Endometrium (tissue), 2 donors: ENCODE measurements around the gene SCAP.

ENCODE experiments used
- FAIRE-seq: peaks from 2 replicates; lab custom pipeline; 2012; peaks lifted over from hg19 to GRCh38; lab: Jason Lieb, UNC
- donor health status: control.
- donor health status: control.

SCAP gene

GRCh38 chr3:47413751-47414150 is 62.0 kb downstream of the SCAP start:
- no peak for FAIRE-seq

DNA sequence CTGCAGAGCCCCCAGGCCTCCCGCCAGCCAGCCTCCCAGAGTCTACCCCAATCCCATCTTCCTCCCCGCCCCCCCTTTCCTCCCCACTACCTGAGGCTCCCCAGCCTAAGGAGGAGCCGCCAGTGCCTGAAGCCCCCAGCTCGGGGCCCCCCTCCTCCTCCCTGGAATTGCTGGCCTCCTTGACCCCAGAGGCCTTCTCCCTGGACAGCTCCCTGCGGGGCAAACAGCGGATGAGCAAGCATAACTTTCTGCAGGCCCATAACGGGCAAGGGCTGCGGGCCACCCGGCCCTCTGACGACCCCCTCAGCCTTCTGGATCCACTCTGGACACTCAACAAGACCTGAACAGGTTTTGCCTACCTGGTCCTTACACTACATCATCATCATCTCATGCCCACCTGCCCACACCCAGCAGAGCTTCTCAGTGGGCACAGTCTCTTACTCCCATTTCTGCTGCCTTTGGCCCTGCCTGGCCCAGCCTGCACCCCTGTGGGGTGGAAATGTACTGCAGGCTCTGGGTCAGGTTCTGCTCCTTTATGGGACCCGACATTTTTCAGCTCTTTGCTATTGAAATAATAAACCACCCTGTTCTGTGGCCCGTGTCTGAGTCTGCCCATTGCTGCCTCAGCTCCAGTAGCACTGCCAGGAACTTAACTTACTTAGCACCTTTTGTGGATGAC is 62.8 kb downstream of the SCAP start:
- FAIRE-seq: no peak

DNA sequence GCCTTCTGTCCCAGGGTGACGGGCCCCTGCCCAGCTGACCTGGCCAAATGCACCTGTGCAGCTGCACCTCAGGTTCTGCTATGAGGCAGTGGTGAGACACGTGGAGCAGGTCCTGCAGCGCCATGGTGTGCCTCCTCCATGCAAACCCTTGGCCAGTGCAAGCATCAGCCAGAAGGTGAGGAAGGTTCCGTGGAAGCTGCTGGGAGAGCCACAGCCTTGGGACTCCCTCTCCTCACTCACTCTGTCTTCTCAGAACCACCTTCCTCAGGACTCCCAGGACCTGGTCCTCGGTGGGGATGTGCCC is 63.3 kb downstream of the SCAP start:
- FAIRE-seq: no peak

- no peak for FAIRE-seq
These were observed 63.9 kb downstream of the SCAP start for GRCh38 chr3:47411696-47412452.

DNA sequence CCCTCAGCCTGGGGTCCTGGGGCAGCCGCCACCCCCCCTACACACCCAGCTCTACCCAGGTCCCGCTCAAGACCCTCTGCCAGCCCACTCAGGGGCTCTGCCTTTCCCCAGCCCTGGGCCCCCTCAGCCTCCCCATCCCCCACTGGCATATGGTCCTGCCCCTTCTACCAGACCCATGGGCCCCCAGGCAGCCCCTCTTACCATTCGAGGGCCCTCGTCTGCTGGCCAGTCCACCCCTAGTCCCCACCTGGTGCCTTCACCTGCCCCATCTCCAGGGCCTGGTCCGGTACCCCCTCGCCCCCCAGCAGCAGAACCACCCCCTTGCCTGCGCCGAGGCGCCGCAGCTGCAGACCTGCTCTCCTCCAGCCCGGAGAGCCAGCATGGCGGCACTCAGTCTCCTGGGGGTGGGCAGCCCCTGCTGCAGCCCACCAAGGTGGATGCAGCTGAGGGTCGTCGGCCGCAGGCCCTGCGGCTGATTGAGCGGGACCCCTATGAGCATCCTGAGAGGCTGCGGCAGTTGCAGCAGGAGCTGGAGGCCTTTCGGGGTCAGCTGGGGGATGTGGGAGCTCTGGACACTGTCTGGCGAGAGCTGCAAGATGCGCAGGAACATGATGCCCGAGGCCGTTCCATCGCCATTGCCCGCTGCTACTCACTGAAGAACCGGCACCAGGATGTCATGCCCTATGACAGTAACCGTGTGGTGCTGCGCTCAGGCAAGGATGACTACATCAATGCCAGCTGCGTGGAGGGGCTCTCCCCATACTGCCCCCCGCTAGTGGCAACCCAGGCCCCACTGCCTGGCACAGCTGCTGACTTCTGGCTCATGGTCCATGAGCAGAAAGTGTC is 64.7 kb downstream of the SCAP start:
- no peak for FAIRE-seq

DNA sequence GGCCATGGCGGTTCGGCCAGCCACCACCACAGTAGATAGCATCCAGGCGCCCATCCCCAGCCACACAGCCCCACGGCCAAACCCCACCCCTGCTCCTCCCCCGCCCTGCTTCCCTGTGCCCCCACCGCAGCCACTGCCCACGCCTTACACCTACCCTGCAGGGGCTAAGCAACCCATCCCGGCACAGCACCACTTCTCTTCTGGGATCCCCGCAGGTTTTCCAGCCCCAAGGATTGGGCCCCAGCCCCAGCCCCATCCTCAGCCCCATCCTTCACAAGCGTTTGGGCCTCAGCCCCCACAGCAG is 65.4 kb downstream of the SCAP start:
- no peak for FAIRE-seq

GRCh38 chr3:47409688-47410416 is 65.9 kb downstream of the SCAP start:
- no peak for FAIRE-seq

- FAIRE-seq: no peak
These were observed 66.5 kb downstream of the SCAP start for GRCh38 chr3:47409284-47409683.

GRCh38 chr3:47408839-47409229 is 66.9 kb downstream of the SCAP start:
- no peak for FAIRE-seq

DNA sequence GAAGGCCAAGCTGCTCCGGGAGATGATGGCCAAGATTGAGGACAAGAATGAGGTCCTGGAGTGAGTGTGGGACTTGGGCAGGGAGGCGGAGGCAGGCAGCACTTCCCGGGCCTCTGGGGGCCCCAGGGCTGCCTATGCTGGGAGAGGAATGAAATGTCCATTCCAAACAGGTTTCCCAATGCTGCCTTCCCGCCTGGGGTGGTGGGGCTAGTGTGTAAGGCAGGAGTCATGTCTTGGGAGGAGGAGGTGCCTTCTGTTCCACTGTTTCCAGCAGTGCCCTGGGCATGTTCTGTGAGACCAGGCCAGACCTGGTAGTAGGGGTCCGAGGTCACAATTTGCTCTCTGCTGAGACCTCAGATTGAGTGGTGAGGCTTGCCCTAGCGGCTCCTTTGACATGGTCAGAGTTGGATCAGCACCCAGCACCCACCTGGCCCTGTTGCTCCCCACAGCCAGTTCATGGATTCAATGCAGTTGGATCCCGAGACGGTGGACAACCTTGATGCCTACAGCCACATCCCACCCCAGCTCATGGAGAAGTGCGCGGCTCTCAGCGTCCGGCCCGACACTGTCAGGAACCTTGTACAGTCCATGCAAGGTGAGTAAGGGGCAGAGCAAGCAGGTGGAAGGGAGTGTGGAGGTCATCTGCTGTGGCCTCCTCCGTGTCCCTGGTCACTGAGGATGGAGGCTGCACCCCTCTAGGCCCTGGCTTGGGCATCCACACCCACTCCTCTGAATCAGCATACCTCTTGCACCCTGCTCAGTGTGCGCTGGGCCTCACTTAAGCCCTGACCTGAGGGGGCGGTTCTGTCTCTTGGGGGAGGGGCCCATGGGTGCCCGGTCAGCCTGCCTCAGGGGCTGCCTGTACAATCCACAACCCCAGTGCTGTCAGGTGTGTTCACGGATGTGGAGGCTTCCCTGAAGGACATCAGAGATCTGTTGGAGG is 67.6 kb downstream of the SCAP start:
- no peak for FAIRE-seq

GRCh38 chr3:47407237-47407636 is 68.5 kb downstream of the SCAP start:
- no peak for FAIRE-seq

DNA sequence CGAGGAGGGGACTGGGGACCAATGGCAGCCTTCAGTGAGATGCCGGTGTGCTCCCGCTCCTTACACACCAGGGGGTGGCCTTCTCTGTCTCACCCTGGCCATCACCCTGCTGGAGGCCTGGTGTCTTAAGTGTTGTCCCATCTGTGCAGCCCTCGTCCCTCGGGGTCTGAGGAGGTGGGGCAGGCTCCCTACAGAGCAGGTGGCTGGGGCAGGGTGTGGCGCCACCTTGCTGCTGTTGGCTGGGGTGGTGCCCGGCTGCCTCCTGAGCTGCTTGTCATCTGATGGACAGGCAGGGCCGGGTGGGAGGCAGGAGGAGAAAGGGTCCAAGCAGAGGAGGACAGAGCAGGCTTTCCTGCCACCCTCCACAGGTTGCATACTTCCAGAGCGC is 69.0 kb downstream of the SCAP start:
- no peak for FAIRE-seq

DNA sequence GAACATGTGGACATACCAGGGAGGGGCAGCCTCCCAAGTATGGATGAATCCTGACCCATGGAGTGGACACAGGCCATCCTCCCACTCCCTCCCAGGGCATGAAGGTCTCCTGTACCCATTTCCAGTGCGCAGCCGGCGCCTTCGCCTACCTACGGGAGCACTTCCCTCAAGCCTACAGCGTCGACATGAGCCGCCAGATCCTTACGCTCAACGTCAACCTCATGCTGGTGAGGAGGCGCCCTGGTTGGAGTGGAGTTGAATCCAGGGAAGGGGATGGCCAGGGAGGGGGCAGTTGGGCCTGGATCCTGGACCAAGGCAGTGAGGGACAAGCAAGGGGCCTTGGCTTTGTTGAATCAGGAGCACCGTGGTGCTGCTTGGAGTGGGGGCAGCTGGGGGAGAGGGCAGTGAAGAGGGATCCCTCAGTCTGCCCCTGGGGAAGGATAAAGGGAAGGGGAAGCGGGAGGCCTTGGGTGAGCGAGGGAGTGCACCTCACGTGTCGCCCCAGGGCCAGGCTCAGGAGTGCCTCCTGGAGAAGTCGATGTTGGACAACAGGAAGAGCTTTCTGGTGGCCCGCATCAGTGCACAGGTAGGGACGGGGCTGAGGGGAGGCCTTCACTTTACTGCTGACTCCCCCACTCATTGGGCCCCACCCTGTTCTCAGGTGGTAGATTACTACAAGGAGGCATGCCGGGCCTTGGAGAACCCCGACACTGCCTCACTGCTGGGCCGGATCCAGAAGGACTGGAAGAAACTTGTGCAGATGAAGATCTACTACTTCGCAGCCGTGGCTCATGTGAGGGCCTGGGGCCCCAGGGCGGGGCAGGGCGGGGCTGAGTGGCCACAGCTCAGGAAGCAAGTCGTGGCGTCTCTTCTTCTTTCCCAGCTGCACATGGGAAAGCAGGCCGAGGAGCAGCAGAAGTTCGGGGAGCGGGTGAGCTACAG is 69.7 kb downstream of the SCAP start:
- no peak for FAIRE-seq

DNA sequence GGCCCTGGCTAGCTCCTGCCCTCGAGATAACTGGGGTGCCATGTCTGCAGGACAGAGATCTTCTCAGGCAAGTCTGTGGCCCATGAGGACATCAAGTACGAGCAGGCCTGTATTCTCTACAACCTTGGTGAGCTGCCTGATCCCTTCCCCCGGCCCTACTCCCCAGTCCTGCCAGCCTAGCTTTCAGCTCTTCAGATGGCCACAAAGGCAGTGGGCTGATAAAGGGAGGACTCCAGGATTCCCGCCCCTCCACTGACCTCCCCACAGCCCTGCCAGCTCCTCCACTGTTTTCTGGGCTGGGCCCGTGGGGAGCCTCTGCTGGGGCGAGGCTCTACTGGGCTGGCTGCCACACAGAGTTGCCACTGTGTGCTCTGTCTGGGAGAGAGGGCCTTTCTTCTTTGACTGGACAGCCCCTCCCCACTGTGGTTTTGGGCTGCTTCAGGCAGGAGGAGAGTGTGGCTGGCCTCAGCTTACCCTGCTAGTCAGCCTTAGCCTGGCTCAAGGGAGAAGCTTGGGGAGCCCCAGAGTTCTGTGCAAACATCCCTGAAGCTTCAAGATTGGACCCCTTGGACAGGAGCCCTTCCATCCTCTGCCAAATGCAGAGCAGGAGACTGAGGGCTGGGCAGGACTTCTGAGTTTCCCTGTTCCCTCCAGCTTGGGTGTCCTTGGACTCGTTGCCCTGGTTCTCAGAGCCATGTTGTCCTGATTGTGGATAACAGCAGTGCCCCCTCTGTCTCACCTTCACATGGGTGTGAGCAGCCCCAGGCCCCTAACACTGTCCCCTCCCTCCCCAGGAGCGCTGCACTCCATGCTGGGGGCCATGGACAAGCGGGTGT is 70.6 kb downstream of the SCAP start:
- no peak for FAIRE-seq

- FAIRE-seq: no peak
These were observed 71.3 kb downstream of the SCAP start for GRCh38 chr3:47404431-47404876.

- FAIRE-seq: no peak
These were observed 76.0 kb downstream of the SCAP start for GRCh38 chr3:47399531-47400270.

GRCh38 chr3:47399016-47399415 is 76.7 kb downstream of the SCAP start:
- no peak for FAIRE-seq

DNA sequence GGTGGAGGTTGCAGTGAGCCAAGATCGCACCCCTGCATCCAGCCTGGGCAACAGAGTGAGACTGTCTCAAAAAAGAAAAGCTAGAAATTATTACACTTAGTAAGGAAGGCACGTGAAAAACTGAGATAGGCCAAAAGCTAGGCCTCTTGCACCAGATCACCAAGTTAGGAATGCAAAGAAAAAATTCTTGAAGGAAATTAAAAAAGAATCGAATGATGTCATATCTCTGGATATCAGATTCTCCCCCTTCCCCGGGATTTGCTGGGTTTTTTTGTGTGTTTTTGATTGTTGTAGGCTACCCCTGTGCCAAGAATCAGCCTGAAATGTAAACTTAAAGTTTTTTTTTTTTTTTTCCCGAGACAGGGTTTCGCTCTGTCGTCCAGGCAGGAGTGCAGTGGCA is 77.5 kb downstream of the SCAP start:
- FAIRE-seq: no peak

GRCh38 chr3:47394881-47395280 is 80.9 kb downstream of the SCAP start:
- no peak for FAIRE-seq
